ENCODE results near the gene TP53BP1.

- TF ChIP-seq POLR2AphosphoS5 (IDR thresholded peaks at IDR 0.05) (no peak), CTCF (IDR thresholded peaks at IDR 0.05) (no peak), POLR2A (IDR thresholded peaks at IDR 0.05) (no peak), EP300 (IDR thresholded peaks at IDR 0.05) (no peak)
These were observed 932 bp upstream of the TP53BP1 start for GRCh38 chr15:43493703-43494472.

All from stomach (tissue), 4 donors.